ENCODE data around the gene INSR.
A peak's percentile ranks its signal among the peaks of the same experiment; 100 is the strongest.
"Not testable (repeated sequence)": the region's sequence is repeated elsewhere in the genome, so short reads cannot be mapped to it uniquely, and the experiment has no call there.

Gene INSR

GRCh38 chr19:7293762-7294557 is at the start of gene INSR:
INSR (minus strand) TSS chr19:7294414; CDS start chr19:7293891, 523 bp downstream.
- DNase-seq = peak; percentile 79 to 95 (median 92)

GRCh38 chr19:7342143-7342542 is 47.9 kb upstream of the INSR start:
- no peak for DNase-seq

GRCh38 chr19:7340959-7341837 is 47.0 kb upstream of the INSR start:
- DNase-seq = peak; percentile 42 to 92 (median 82)

- DNase-seq = no peak
These were observed 43.4 kb upstream of the INSR start for GRCh38 chr19:7337380-7338194.

GRCh38 chr19:7336321-7336973 is 42.2 kb upstream of the INSR start:
- DNase-seq = no peak

GRCh38 chr19:7333198-7334118 is 39.2 kb upstream of the INSR start:
- DNase-seq = no peak

- no peak for DNase-seq
These were observed 37.2 kb upstream of the INSR start for GRCh38 chr19:7331446-7331845.

- DNase-seq = no peak
These were observed 34.4 kb upstream of the INSR start for GRCh38 chr19:7328647-7329046.

GRCh38 chr19:7327802-7328201 is 33.6 kb upstream of the INSR start:
- DNase-seq = no peak

- DNase-seq = peak in 1 of 3 experiments; percentile 8
These were observed 32.1 kb upstream of the INSR start for GRCh38 chr19:7326105-7326877.

- DNase-seq = no peak
These were observed 24.0 kb upstream of the INSR start for GRCh38 chr19:7318176-7318575.

GRCh38 chr19:7312816-7313215 is 18.6 kb upstream of the INSR start:
- no peak for DNase-seq

- DNase-seq = no peak
These were observed 17.7 kb upstream of the INSR start for GRCh38 chr19:7311911-7312310.

- not testable (repeated sequence) for DNase-seq
These were observed 14.1 kb upstream of the INSR start for GRCh38 chr19:7308327-7308726.

- no peak for DNase-seq
These were observed 13.5 kb upstream of the INSR start for GRCh38 chr19:7307590-7308218.

GRCh38 chr19:7304200-7304599 is 10.0 kb upstream of the INSR start:
- DNase-seq = no peak

GRCh38 chr19:7303470-7303869 is 9.3 kb upstream of the INSR start:
- no peak for DNase-seq

- DNase-seq = no peak
These were observed 7.3 kb upstream of the INSR start for GRCh38 chr19:7301525-7301924.

- DNase-seq = peak in 1 of 3 experiments; percentile 24
These were observed 3.5 kb upstream of the INSR start for GRCh38 chr19:7297742-7298141.

Measured in NCI-H1417 (cell line).